Breast epithelium (tissue), 3 donors: ENCODE results near the gene ZNF512B.

Experiments used
- POLR2A ChIP-seq: fragments of 450-650 bp; IDR thresholded peaks from one replicate; pipeline ENCODE4 v1.6.1; 2016; ENCODE audit warnings: antibody characterized with exemption, mild to moderate bottlenecking, moderate library complexity
- POLR2AphosphoS5 ChIP-seq, 3 donors: sonication (generic); formaldehyde crosslinking; IDR thresholded peaks; one replicate each; pipeline ENCODE4 v1.6.1; 2017; ENCODE audit warnings: antibody characterized with exemption in 3 of 3
- TF ChIP-seq, protein P1 (sequence below), 3 donors: fragments of 450-650 bp; IDR thresholded peaks; one replicate each; pipeline ENCODE4 v1.5.1; 2016 to 2017; ENCODE audit warnings: antibody characterized with exemption in 3 of 3, mild to moderate bottlenecking in 3 of 3, moderate library complexity in 3 of 3

DNA sequence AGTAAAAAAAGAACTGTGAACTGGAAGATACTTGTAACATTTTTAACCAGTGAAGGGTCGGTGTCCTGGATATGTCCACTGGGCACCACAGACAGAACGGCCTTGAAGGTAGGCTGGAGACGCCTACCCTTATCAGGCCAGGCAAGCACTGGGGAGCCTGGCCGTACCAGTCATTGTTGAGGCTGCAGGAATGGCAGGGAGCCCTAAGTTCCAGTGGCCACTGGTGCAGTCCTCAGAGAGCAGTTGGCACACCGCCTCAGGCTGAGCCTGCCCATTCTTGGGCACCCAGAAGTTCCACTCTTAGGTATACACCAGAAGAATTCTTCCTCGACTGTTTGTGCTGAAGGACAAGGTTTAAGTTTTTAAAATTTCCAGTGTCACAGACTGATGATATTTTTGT is 54.3 kb downstream of the ZNF512B start:
- TF ChIP-seq, protein P1, sequence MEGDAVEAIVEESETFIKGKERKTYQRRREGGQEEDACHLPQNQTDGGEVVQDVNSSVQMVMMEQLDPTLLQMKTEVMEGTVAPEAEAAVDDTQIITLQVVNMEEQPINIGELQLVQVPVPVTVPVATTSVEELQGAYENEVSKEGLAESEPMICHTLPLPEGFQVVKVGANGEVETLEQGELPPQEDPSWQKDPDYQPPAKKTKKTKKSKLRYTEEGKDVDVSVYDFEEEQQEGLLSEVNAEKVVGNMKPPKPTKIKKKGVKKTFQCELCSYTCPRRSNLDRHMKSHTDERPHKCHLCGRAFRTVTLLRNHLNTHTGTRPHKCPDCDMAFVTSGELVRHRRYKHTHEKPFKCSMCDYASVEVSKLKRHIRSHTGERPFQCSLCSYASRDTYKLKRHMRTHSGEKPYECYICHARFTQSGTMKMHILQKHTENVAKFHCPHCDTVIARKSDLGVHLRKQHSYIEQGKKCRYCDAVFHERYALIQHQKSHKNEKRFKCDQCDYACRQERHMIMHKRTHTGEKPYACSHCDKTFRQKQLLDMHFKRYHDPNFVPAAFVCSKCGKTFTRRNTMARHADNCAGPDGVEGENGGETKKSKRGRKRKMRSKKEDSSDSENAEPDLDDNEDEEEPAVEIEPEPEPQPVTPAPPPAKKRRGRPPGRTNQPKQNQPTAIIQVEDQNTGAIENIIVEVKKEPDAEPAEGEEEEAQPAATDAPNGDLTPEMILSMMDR (IDR thresholded peaks at IDR 0.05), result no peak
- TF ChIP-seq POLR2A, result no peak
- TF ChIP-seq POLR2AphosphoS5 (IDR thresholded peaks at IDR 0.05), result no peak
